NB4 (cell line): Measurements from ENCODE around the gene ZFHX2.

Experiments used
- CTCF ChIP-seq: IDR thresholded peaks from one replicate; pipeline ENCODE4 v1.5.1; 2012; ENCODE audit warnings: low read depth, low read length
- POLR2A ChIP-seq: IDR thresholded peaks from 2 replicates; pipeline ENCODE4 v1.6.1; 2011; ENCODE audit warnings: mild to moderate bottlenecking; ENCODE audit not compliant: insufficient read length; ENCODE audit errors: extremely low read depth

- TF ChIP-seq POLR2A = no peak
- TF ChIP-seq CTCF = no peak
Observed at GRCh38 chr14:23520899-23521533, 30.5 kb downstream of the ZFHX2 start.
